ENCODE data around the gene RAD51B. TPM values are rescaled to one million over a fixed set of nuclear protein-coding genes. Genes with fewer than 3 reads are reported as not detected.

RAD51B gene
- total RNA-seq, 4 donors from 2014 or later = 6.2 to 39.9 (median 12.9) TPM

- no peaks in the 10 kb centered on the region for H3K36me3 ChIP-seq
- H3K4me1 ChIP-seq = peaks cover 4 to 88% (median 29%) of the 10 kb centered on the region in 3 donors
- H3K27me3 ChIP-seq = no peaks in the 10 kb centered on the region
- TF ChIP-seq CTCF (IDR thresholded peaks at IDR 0.05) = no peak
- no peak for TF ChIP-seq POLR2A (IDR thresholded peaks at IDR 0.05)
- H3K4me3 ChIP-seq = no peak overlapping the region
- intact Hi-C loops (cut with DNase I) = no loop called here
- no peaks in the 10 kb centered on the region for H3K9me3 ChIP-seq
- WGBS, 2 donors = 79% methylated on average over 4 of the region's 4 CpGs
- H3K27ac ChIP-seq = peak overlapping the region in 3 of 4 donors; percentile 56 to 84 (median 73)
- no peak for DNase-seq
Observed at GRCh38 chr14:68395604-68396003, 576.0 kb downstream of the RAD51B start.

DNA sequence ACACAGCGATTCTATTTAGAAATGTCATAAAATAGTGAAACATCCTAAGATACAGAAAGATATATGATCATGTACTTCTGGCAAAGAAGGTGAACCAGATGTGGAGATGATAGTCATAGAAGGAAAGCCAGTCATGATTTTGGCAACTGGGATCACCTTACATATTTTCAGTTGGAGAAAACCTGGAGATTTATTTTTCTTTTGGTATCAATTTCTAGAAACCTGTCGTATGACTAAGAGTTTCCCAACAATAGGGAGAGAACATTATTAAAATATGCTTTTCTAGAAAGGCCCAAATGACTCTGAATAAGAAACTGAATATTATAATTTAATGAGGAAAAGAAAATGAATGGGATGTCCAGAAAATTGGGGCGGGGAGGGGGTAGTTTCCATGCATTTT, 576.9 kb downstream of the RAD51B start:
- WGBS, 2 donors = 81 to 82% methylated on average over 3 of the region's 3 CpGs
- H3K4me1 ChIP-seq = peaks cover 4 to 89% (median 31%) of the 10 kb centered on the region in 3 donors

DNA sequence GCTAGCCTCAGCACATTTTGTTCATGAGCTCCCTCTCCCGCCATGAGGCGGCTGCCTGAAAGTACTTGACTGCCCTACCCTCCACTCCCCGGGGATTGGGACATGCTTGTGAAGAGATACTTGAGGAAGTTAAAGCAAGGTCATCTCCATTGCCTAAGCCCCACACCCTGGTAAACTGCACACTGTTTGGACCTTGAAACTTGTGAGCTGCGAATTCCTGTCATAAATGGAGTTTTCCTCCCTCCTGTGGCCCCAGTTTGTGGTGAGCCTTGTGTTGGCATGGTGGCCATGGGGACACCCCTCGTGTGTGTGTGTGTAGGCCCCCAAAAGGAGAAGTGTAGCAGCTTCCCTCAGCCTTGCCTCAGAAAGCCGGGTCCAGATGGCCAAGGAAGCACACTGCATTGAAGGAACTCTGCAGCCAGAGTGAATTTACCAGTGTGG, 577.8 kb downstream of the RAD51B start:
- H3K4me1 ChIP-seq = peaks cover 4 to 89% (median 34%) of the 10 kb centered on the region in 3 donors
- 45 to 68% methylated on average over 4 to 5 of the region's 6 CpGs for WGBS, 2 donors
- peak overlapping the region in 3 of 4 donors; percentile 39 to 68 (median 67) for H3K27ac ChIP-seq
- TF ChIP-seq CTCF (IDR thresholded peaks at IDR 0.05) (no peak), POLR2A (IDR thresholded peaks at IDR 0.05) (no peak)
- no peaks in the 10 kb centered on the region for H3K27me3 ChIP-seq
- H3K4me3 ChIP-seq = no peak overlapping the region
- no peaks in the 10 kb centered on the region for H3K9me3 ChIP-seq
- DNase-seq = peak; percentile 22
- H3K36me3 ChIP-seq = no peaks in the 10 kb centered on the region
- intact Hi-C loops (cut with DNase I) = no loop called here

More for the DNA sequence above, 576.9 kb downstream of the RAD51B start:
- DNase-seq = no peak
- TF ChIP-seq CTCF (IDR thresholded peaks at IDR 0.05) = no peak
- TF ChIP-seq POLR2A (IDR thresholded peaks at IDR 0.05) = no peak
- Histone ChIP-seq H3K36me3 (no peaks in the 10 kb centered on the region), H3K27me3 (no peaks in the 10 kb centered on the region), H3K9me3 (no peaks in the 10 kb centered on the region), H3K27ac (peak overlapping the region in 1 of 4 donors; percentile 68), H3K4me3 (no peak overlapping the region)
- intact Hi-C loops (cut with DNase I) = no loop called here

DNA sequence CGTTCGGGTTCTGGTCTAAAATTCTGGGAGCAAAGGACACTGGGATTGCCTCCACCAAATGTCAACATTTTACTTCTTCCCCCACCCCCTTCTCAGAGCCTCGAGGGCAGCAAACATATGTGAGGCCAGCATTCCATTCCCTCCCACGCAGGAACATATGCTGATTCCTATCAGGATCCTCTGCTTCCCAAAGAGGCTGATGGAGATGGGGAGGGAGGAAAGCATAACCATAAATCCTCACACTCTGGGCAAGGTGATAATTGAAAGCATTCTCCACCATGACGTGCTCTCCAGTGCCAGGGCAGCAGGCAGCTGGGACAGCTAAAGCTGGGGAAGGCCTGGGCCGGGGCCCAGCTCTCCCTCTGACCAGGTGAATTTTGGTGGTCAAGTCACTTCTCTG, 578.2 kb downstream of the RAD51B start:
- no peak for TF ChIP-seq POLR2A (IDR thresholded peaks at IDR 0.05)
- no peak for TF ChIP-seq CTCF (IDR thresholded peaks at IDR 0.05)
- Histone ChIP-seq H3K4me3 (no peak overlapping the region), H3K36me3 (no peaks in the 10 kb centered on the region), H3K9me3 (no peaks in the 10 kb centered on the region), H3K4me1 (peaks cover 6 to 89% (median 38%) of the 10 kb centered on the region in 3 donors), H3K27me3 (no peaks in the 10 kb centered on the region), H3K27ac (peak overlapping the region in 3 of 4 donors; percentile 39 to 68 (median 67))
- intact Hi-C loops (cut with DNase I) = no loop called here
- WGBS, 2 donors = 63 to 66% methylated on average over 4 to 6 of the region's 6 CpGs
- DNase-seq = no peak

DNA sequence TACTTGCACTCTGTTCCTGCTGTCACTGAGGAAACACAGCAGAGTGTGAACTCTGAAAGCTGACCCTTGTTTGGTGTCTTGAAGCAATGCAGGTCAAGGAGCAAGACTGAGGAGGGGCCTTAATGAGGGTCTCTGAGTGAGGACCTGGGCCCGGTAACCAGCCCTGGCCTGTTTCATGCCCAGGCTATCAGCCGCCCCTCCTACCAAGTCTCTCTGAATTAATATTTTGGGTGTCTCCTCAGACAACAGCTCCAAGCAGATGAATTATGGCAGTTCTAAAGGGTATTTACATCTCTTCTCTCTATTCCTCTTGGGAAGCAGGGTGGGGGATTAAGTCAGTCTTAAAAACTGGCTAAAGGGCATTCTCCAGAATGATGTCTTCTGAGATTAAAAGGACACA, 578.8 kb downstream of the RAD51B start:
- 50 to 83% methylated on average over 1 to 2 of the region's 2 CpGs for WGBS, 2 donors
- TF ChIP-seq POLR2A (IDR thresholded peaks at IDR 0.05) (no peak), CTCF (IDR thresholded peaks at IDR 0.05) (no peak)
- Histone ChIP-seq H3K27me3 (no peaks in the 10 kb centered on the region), H3K36me3 (no peaks in the 10 kb centered on the region), H3K27ac (peak overlapping the region in 3 of 4 donors; percentile 39 to 68 (median 67)), H3K4me3 (no peak overlapping the region), H3K9me3 (no peaks in the 10 kb centered on the region), H3K4me1 (peaks cover 12 to 89% (median 39%) of the 10 kb centered on the region in 3 donors)
- no peak for DNase-seq
- intact Hi-C loops (cut with DNase I) = no loop called here
